HepG2 (cell line): ENCODE results near the gene ABHD15. TPM values are rescaled to one million over a fixed set of nuclear protein-coding genes. Genes with fewer than 3 reads are reported as not detected.
A peak's percentile ranks its signal among the peaks of the same experiment; 100 is the strongest.

Experiments
- ATAC-seq: fragments of 200-7000 bp; cut with Tn5 transposase; 3 replicates; pipeline ENCODE4 v1.9.1; 2020; ENCODE audit warnings: mild to moderate bottlenecking, moderate library complexity
- BruUV-seq: library from RNA; stranded (reverse); fragments of 400-500 nt; replicated peaks from 2 replicates; lab custom pipeline; 2021; lab: Mats Ljungman, UMichigan
- CTCF ChIA-PET: fragments of 300-600 bp; formaldehyde crosslinking; extraction: SDS; loops from one replicate; lab custom pipeline; 2021; ENCODE audit warnings: low total read pairs, inconsistent platforms, low intra/inter-chr PET ratio; lab: Yijun Ruan, JAX
- POLR2A ChIA-PET: fragments of 350-600 bp; sonication (Branson Sonifier 250); formaldehyde crosslinking; loops from one replicate; lab custom pipeline; 2020; ENCODE audit warnings: antibody characterized with exemption, inconsistent platforms; lab: Yijun Ruan, JAX
- DNase-seq: peaks from one replicate; pipeline ENCODE4 v3.0.0-alpha.2; 2015; ENCODE audit warnings: low spot score
- FAIRE-seq: peaks from 3 replicates; lab custom pipeline; 2011; peaks lifted over from hg19 to GRCh38; lab: Jason Lieb, UNC
- H2AFZ ChIP-seq: one replicate; pipeline ENCODE4 v1.6.1; 2011; ENCODE audit warnings: low read length, inconsistent platforms
- H3K27ac ChIP-seq: fragments of 300-600 bp; 3 replicates; pipeline ENCODE4 v1.8.0; 2011; ENCODE audit warnings: mixed run types, mild to moderate bottlenecking, mixed read lengths, low read length, inconsistent platforms; ENCODE audit not compliant: insufficient read depth; ENCODE audit errors: extremely low read length
- H3K27me3 ChIP-seq, 2 experiments: fragments of 200-600 bp in 1 of 2; 2 replicates in 1 of 2; 3 replicates in 1 of 2; pipeline versions ENCODE4 v1.6.0 to v1.8.0; 2011; ENCODE audit warnings: low read length in 2 of 2, mild to moderate bottlenecking in 2 of 2, moderate library complexity in 2 of 2, inconsistent platforms in 1 of 2; ENCODE audit not compliant: insufficient read depth in 2 of 2, control insufficient read depth in 1 of 2
- H3K36me3 ChIP-seq, 2 experiments: fragments of 200-600 bp in 1 of 2; replicated peaks in 1 of 2; 2 replicates in 1 of 2; 3 replicates in 1 of 2; pipeline versions ENCODE4 v1.5.1 to v1.8.0; 2011; ENCODE audit warnings: low read length in 2 of 2, inconsistent platforms in 1 of 2; ENCODE audit not compliant: insufficient read depth in 2 of 2, control insufficient read depth in 1 of 2
- H3K4me1 ChIP-seq: 2 replicates; pipeline ENCODE4 v1.5.1; 2012; ENCODE audit warnings: low read length, inconsistent platforms; ENCODE audit not compliant: insufficient read depth
- H3K4me2 ChIP-seq: 2 replicates; pipeline ENCODE4 v1.6.0; 2011; ENCODE audit warnings: low read depth, low read length, inconsistent platforms
- H3K4me3 ChIP-seq, 3 experiments: fragments of 200-600 bp in 1 of 3; sonication (generic), shearing (Covaris generic) in 1 of 3; replicated peaks in 1 of 3; 2 replicates each; pipeline ENCODE4 v1.5.1; 2011 to 2016; ENCODE audit warnings: low read length in 3 of 3, inconsistent platforms in 2 of 3, low read depth in 2 of 3, mild to moderate bottlenecking in 2 of 3, control low read depth in 1 of 3, mixed read lengths in 1 of 3; ENCODE audit not compliant: insufficient read depth in 1 of 3
- H3K79me2 ChIP-seq: one replicate; pipeline ENCODE4 v1.6.1; 2011; ENCODE audit warnings: low read length, inconsistent platforms; ENCODE audit not compliant: insufficient read depth
- H3K9ac ChIP-seq: 2 replicates; pipeline ENCODE4 v1.6.0; 2011; ENCODE audit warnings: mild to moderate bottlenecking, low read depth, low read length, inconsistent platforms; ENCODE audit not compliant: insufficient read depth
- H3K9me3 ChIP-seq: 2 replicates; pipeline ENCODE4 v1.5.1; 2012; ENCODE audit warnings: mild to moderate bottlenecking, low read length
- H4K20me1 ChIP-seq: 2 replicates; pipeline ENCODE4 v1.6.0; 2011; ENCODE audit warnings: inconsistent platforms, mild to moderate bottlenecking, low read length, moderate library complexity; ENCODE audit not compliant: insufficient read depth
- CCAR2 ChIP-seq: fragments of 200-400 bp; formaldehyde crosslinking; optimal IDR thresholded peaks from 2 replicates; pipeline ENCODE3; 2018; ENCODE audit warnings: low read depth, mild to moderate bottlenecking, low read length, moderate library complexity
- DNMT3B ChIP-seq: conservative IDR thresholded peaks from 2 replicates; pipeline ENCODE4 v1.6.1; 2016; ENCODE audit warnings: missing biosample characterization, control low read depth
- FOXK1 ChIP-seq: sonication (generic); formaldehyde crosslinking; IDR thresholded peaks from 2 replicates; pipeline ENCODE4 v1.4.0; 2020; ENCODE audit warnings: low read depth, missing genetic modification reagents, borderline replicate concordance
- IKZF4 ChIP-seq: sonication (generic); formaldehyde crosslinking; IDR thresholded peaks from 2 replicates; pipeline ENCODE4 v1.5.1; 2020; ENCODE audit warnings: borderline replicate concordance, mild to moderate bottlenecking, low read depth, missing genetic modification reagents; ENCODE audit errors: not compliant biosample characterization
- IRF9 ChIP-seq: sonication (generic); formaldehyde crosslinking; IDR thresholded peaks from 2 replicates; pipeline ENCODE4 v1.8.0; 2022; ENCODE audit warnings: missing genetic modification reagents, mild to moderate bottlenecking, borderline replicate concordance
- KLF12 ChIP-seq: sonication (generic); formaldehyde crosslinking; IDR thresholded peaks from 2 replicates; pipeline ENCODE4 v1.4.0; 2020; ENCODE audit warnings: missing genetic modification reagents, borderline replicate concordance
- KLF6 ChIP-seq: IDR thresholded peaks from 2 replicates; pipeline ENCODE4 v1.8.0; 2016; ENCODE audit warnings: missing biosample characterization, missing genetic modification reagents
- MLLT10 ChIP-seq: sonication (generic); formaldehyde crosslinking; IDR thresholded peaks from 2 replicates; pipeline ENCODE4 v1.4.0; 2020; ENCODE audit warnings: missing genetic modification reagents
- PHF8 ChIP-seq: sonication (generic); formaldehyde crosslinking; IDR thresholded peaks from 2 replicates; pipeline ENCODE4 v1.5.0; 2020; ENCODE audit warnings: missing genetic modification reagents
- SALL1 ChIP-seq: sonication (generic); formaldehyde crosslinking; IDR thresholded peaks from 2 replicates; pipeline ENCODE4 v1.8.0; 2022; ENCODE audit warnings: mild to moderate bottlenecking, missing genetic modification reagents
- SRY ChIP-seq: sonication (generic); formaldehyde crosslinking; IDR thresholded peaks from 2 replicates; pipeline ENCODE4 v1.8.0; 2022; ENCODE audit warnings: mild to moderate bottlenecking, missing genetic modification reagents
- TGIF2 ChIP-seq: IDR thresholded peaks from 2 replicates; pipeline ENCODE4 v1.6.1; 2016; ENCODE audit warnings: control low read depth, missing compliant biosample characterization
- ZBTB7B ChIP-seq: sonication (generic); formaldehyde crosslinking; IDR thresholded peaks from 2 replicates; pipeline ENCODE4 v1.4.0; 2020; ENCODE audit warnings: missing genetic modification reagents
- ZFX ChIP-seq: sonication (generic); formaldehyde crosslinking; IDR thresholded peaks from 2 replicates; pipeline ENCODE4 v1.4.0; 2020; ENCODE audit warnings: mild to moderate bottlenecking, low read depth, missing genetic modification reagents, moderate library complexity
- ZNF274 ChIP-seq: sonication (generic); formaldehyde crosslinking; IDR thresholded peaks from 2 replicates; pipeline ENCODE4 v1.5.1; 2020; ENCODE audit warnings: mild to moderate bottlenecking, missing genetic modification reagents
- ZNF44 ChIP-seq: sonication (generic); formaldehyde crosslinking; IDR thresholded peaks from 2 replicates; pipeline ENCODE4 v1.5.1; 2020; ENCODE audit warnings: mild to moderate bottlenecking, missing genetic modification reagents
- ZSCAN25 ChIP-seq: sonication (generic); formaldehyde crosslinking; IDR thresholded peaks from 2 replicates; pipeline ENCODE4 v1.8.0; 2022; ENCODE audit warnings: mild to moderate bottlenecking, missing genetic modification reagents
- WGBS: methylation state at CpG from one replicate; pipeline ENCODE4 v1.1.6; 2017; ENCODE audit warnings: low lambda C conversion rate; 5-methylcytosine and 5-hydroxymethylcytosine counted together
- in situ Hi-C: cut with HindIII; loops from 2 replicates; pipeline ENCODE4 v1.10.0; 2017; ENCODE audit warnings: low pct_unique_long_range_greater_than_20kb; ENCODE audit not compliant: extremely low pct_ligation_motif_present
- intact Hi-C: fragments of 100-400 bp; cut with micrococcal nuclease; formaldehyde crosslinking; loops from one replicate; pipeline ENCODE4 v1.10.0; 2022; ENCODE audit not compliant: unreplicated experiment
- polyA plus RNA-seq, 8 experiments: library from polyadenylated mRNA; depleted of rRNA in 3 of 8; stranded (reverse) in 7 of 8; unstranded in 1 of 8; fragments of >200 nt; fragmentation: Illumina TruSeq in 4 of 8; extraction: Trizol in 4 of 8; gene quantifications; 2 replicates each; pipeline versions ENCODE4 v1.2.1 to v1.2.3, GENCODE V29; 2011 to 2016; ENCODE audit warnings: low read depth in 4 of 8, missing spikeins in 1 of 8, mixed read lengths in 1 of 8; ENCODE audit not compliant: insufficient read depth in 1 of 8
- total RNA-seq, 5 experiments: library from RNA; depleted of rRNA; stranded (reverse); fragments of >200 nt; fragmentation: Illumina TruSeq; extraction: Trizol; gene quantifications; 2 replicates each; pipeline ENCODE4 v1.2.3, GENCODE V29; 2016; ENCODE audit warnings: low read depth in 1 of 5
- TF ChIP-seq, protein P1 (sequence below): sonication (generic); formaldehyde crosslinking; IDR thresholded peaks from 2 replicates; pipeline ENCODE4 v1.9.0; 2021; ENCODE audit warnings: missing genetic modification reagents, borderline replicate concordance

The ABHD15 gene
- total and polyA plus RNA-seq, 2 of the 13 experiments (the other 11 are each of a cell fraction or from before 2014, with no cell fraction given), result 2.4 to 7.7 TPM

GRCh38 chr17:29593591-29594518 lies 27.0 kb upstream of the ABHD15 start:
- Histone ChIP-seq H3K4me2 (peak overlapping the region; percentile 86), H3K9me3 (no peaks in the 10 kb centered on the region), H3K27me3 (peaks cover 3 to 31% of the 10 kb centered on the region in 2 experiments; a peak in 3 of 5 replicates), H3K4me3 (peak overlapping the region; percentile 59 to 71 (median 59); a peak in 5 of 6 replicates), H3K27ac (no peak overlapping the region), H2AFZ (no peak overlapping the region), H4K20me1 (no peaks in the 10 kb centered on the region), H3K79me2 (peaks cover under 1% of the 10 kb centered on the region), H3K4me1 (peaks cover 61% of the 10 kb centered on the region), H3K9ac (no peak overlapping the region), H3K36me3 (no peaks in the 10 kb centered on the region)
- WGBS, result no CpG with 5 or more reads among the region's 64 CpGs
- DNase-seq (no peak), FAIRE-seq (no peak), ATAC-seq (no peak)
- intact Hi-C loops, result loop anchor here (10.0 kb wide), 1 partner anchor 219 kb away; no protein-coding TSS in a partner anchor
- ChIA-PET CTCF (interaction anchor here (0.8 to 3.1 kb wide), 3 partner anchors 13 to 223 kb away, joined by 3 to 39 read pairs (median 5); no protein-coding TSS in a partner anchor), POLR2A (interaction anchor here (0.9 to 3.0 kb wide), 3 partner anchors 19 to 300 kb away, joined by 3 to 23 read pairs (median 3); partner anchors contain the start of gene NUFIP2)
- in situ Hi-C loops, result no loop called here
- BruUV-seq, result no TSS peak
- TF ChIP-seq MLLT10 (no peak), ZSCAN25 (CRISPR knock-in tag) (0 out of 2 replicates have a peak, but pooled peaks have one; percentile 35), FOXK1 (CRISPR knock-in tag) (peak; percentile 42; the same call in 1 of the 2 replicates), PHF8 (CRISPR knock-in tag) (peak; percentile 36), ZNF44 (CRISPR knock-in tag) (peak; percentile 31; the same call in 1 of the 2 replicates), ZNF274 (CRISPR knock-in tag) (0 out of 2 replicates have a peak, but pooled peaks have one; percentile 55), KLF6 (CRISPR knock-in tag) (no peak), IRF9 (CRISPR knock-in tag) (no peak), SRY (CRISPR knock-in tag) (no peak), SALL1 (CRISPR knock-in tag) (peak; percentile 56), TGIF2 (CRISPR knock-in tag) (0 out of 2 replicates have a peak, but pooled peaks have one; percentile 13), ZFX (CRISPR knock-in tag) (peak; percentile 54), KLF12 (CRISPR knock-in tag) (no peak), DNMT3B (CRISPR knock-in tag) (no peak), CCAR2 (no peak), IKZF4 (CRISPR knock-in tag) (peak; percentile 68), ZBTB7B (CRISPR knock-in tag) (peak; percentile 57; the same call in 1 of the 2 replicates)
- TF ChIP-seq, protein P1, sequence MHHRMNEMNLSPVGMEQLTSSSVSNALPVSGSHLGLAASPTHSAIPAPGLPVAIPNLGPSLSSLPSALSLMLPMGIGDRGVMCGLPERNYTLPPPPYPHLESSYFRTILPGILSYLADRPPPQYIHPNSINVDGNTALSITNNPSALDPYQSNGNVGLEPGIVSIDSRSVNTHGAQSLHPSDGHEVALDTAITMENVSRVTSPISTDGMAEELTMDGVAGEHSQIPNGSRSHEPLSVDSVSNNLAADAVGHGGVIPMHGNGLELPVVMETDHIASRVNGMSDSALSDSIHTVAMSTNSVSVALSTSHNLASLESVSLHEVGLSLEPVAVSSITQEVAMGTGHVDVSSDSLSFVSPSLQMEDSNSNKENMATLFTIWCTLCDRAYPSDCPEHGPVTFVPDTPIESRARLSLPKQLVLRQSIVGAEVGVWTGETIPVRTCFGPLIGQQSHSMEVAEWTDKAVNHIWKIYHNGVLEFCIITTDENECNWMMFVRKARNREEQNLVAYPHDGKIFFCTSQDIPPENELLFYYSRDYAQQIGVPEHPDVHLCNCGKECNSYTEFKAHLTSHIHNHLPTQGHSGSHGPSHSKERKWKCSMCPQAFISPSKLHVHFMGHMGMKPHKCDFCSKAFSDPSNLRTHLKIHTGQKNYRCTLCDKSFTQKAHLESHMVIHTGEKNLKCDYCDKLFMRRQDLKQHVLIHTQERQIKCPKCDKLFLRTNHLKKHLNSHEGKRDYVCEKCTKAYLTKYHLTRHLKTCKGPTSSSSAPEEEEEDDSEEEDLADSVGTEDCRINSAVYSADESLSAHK (CRISPR knock-in tag), result no peak
